Measurements from ENCODE around the gene CHN1.

CHN1 gene

DNA sequence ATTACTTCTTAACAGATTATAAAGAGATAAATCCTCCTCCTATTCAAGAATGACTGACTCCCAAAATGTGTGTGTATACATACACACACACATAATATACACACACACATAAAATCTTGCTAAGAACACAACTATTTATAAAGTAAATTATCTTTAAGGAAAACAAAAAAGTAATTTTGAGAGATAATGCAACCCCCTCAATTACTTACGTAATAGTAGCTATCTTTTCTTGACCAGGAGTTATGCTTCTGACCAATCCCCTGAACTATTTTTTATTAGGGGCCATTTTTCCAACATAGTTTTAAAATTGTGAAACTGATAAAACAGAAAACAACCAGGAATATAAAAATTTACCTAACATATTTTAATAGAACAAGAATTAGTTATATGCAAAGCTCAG, 127.9 kb downstream of the CHN1 start:
- DNase-seq (ENCODE audit: low read depth in 2 of 2, low spot score in 1 of 2), result no peak

DNA sequence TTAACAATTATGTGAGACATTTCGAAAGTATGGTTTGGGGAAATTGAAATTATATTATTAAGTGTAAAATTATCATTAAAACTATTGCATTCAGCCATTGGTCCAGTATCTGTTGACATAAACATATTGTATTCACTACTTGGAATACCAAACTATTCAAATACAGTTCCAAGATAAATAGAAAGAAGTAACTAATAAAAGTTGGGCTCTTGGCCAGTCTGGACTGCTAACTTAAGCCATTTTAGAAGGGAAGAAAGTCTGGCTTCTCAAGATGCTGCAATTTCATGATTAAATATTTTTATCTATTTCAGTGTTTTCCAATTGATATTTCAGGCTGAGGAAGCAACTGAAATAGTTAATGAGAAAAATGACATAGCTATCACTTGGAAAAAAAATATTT, 131.1 kb downstream of the CHN1 start:
- DNase-seq (ENCODE audit: low read depth in 2 of 2, low spot score in 1 of 2), result no peak

DNA sequence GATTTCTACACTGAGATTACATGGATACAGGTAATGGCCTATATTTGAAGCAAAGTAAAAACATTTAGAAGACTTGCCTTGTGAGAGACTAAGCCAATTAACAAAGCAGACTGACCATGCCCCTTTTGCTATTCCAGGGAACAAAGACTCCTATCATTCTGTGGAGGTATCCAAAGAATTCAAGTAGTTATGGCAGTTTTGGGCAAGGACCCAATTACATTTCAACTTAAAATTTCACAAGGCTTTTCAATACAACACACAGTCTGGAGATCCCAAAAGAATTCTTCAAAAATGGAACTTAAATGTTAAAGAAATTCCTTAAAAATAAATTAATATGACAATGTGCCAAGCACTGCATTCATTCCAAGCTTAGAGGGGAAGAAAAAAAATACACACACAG, 131.7 kb downstream of the CHN1 start:
- DNase-seq (ENCODE audit: low read depth in 2 of 2, low spot score in 1 of 2), result no peak

DNA sequence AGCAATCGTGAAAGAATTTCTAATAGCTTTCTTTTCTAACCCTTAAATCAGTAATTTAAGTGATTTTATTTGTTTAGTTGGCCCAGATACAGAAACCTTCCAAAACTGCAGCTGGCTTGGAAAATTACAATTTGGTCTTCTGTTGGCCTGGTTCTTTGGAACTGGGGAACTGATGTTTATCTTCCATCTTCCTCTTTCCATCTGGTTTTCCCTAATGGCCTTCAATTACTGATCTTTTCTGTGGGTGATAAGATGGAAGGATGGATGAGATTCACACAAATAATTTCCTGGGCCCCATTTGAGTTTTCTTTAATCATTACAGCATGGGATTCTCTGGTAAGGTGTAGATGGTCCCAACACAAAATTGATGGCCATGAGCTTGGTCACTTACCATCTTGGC, 134.4 kb downstream of the CHN1 start:
- DNase-seq (ENCODE audit: low read depth in 2 of 2, low spot score in 1 of 2), result no peak

DNA sequence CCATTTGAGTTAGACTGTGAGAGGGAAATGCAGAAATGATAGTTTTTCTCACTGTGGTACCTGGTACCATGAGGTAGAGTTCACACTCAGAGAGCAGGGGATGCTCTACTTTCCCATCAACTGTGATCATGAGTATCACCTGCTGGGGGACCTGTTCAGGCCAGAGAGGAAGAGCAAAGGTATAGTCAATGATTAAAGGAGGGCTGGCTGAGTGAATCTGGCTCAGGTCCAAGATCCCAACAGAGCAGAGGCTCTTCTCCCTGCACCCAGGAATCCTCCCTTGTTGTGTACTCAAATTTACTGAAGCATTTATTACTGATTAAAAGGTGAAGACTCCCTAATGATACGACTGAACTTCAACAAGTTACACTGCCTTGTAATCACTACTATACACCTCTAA, 136.3 kb downstream of the CHN1 start:
- DNase-seq (ENCODE audit: low read depth in 2 of 2, low spot score in 1 of 2), result no peak

DNA sequence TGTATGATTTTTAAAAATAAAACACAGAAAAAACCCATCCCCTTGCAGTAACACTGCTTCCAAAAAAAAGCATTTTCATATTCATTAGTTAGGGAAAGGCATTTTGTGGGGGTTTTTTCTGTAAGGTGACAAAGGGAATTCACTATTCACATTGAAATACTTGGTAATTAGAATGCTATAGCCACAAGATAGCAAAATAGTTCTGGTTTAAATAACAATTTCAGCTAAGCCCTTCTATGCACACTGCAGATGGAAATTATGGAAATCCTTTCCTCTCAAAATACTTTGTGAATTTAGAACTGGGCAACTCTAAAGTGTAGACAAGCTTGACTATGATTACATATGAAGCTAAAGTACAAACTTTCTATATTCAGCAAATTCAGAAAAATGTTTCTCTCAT, 138.8 kb downstream of the CHN1 start:
- DNase-seq (ENCODE audit: low read depth in 2 of 2, low spot score in 1 of 2), result no peak

DNA sequence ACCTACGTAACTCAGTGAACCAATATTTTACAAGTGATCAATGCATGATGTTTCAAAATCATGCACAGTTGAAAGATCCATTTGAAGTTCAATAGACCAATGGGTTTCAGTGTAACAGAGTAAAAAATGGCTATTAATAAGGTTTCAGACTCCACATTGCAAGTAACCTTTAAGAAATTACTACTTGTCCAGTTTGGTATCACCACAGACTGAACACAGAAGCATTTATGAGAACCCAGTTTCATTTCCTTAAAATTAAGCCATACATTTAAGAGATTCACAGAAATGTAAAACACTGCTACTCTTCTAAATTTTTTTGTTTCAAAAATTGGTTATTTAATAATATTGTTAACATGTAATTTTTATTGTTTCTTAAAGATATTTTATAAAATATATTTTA, 142.0 kb downstream of the CHN1 start:
- DNase-seq (ENCODE audit: low read depth in 2 of 2, low spot score in 1 of 2), result no peak

DNA sequence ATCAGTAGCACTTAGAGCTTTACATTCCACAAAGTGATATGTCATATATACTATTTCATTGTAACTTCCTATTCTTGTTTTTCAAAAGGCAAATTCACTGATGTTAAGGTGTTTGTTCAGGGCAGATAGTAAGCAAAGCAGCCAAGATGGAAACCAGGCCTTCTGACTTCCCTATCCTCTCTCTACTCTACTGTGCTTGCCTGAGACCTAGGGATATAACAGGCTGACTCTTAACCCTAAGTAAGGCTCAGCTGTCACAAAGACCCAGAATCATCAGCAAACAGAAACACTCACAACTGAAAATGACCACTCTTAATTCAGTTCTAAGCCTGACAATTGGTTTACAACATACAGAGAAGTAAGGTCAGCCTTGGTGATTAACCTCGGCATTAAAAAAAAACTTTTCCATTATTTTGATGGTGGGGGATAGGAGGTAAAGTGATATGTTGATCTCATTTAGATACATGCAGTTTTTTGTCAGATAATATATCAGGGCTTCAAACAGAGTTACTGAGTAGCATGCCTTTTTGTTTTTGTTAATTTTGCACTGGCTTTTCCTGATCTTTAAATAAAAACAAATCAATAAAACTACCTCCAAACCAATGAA, 145.5 kb downstream of the CHN1 start:
- no peak for DNase-seq (ENCODE audit: low read depth in 2 of 2, low spot score in 1 of 2)

DNA sequence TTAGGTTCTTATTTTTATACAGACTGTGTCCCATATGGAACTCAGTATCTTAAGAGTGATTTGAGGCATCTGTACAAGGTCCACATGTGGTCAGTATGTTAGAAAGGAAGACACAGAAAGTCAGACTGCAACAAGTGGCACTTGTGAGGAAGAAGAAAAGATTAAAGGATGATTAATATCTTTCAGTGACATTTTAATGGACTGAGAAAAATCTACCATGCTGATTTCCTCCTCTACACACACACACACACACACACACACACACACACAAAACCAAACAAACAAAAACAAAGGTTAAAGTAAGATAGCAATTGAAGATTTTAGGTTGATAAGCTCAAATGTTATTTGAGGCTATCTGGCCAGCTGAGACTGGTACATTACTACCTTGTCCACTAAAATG, 146.4 kb downstream of the CHN1 start:
- no peak for DNase-seq (ENCODE audit: low read depth in 2 of 2, low spot score in 1 of 2)

DNA sequence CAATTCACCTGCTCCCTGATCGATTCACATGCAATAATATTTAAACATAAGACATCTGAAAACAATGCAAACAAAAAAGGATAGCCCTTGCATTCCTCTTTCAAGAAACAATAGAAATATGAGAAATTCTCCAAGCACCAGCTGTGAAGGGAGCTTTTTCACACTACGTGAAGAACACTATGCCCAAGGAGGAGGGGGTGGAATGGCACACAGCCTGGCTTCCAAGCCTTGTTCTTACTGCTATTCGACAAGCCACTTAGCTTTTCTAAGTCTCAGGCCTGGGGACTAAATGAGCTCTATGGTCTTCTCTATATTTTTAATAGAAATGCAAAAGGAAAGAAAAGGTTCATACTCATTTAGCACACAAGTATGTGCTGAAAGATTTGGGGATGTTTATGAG, 148.7 kb downstream of the CHN1 start:
- DNase-seq (ENCODE audit: low read depth in 2 of 2, low spot score in 1 of 2), result no peak

DNA sequence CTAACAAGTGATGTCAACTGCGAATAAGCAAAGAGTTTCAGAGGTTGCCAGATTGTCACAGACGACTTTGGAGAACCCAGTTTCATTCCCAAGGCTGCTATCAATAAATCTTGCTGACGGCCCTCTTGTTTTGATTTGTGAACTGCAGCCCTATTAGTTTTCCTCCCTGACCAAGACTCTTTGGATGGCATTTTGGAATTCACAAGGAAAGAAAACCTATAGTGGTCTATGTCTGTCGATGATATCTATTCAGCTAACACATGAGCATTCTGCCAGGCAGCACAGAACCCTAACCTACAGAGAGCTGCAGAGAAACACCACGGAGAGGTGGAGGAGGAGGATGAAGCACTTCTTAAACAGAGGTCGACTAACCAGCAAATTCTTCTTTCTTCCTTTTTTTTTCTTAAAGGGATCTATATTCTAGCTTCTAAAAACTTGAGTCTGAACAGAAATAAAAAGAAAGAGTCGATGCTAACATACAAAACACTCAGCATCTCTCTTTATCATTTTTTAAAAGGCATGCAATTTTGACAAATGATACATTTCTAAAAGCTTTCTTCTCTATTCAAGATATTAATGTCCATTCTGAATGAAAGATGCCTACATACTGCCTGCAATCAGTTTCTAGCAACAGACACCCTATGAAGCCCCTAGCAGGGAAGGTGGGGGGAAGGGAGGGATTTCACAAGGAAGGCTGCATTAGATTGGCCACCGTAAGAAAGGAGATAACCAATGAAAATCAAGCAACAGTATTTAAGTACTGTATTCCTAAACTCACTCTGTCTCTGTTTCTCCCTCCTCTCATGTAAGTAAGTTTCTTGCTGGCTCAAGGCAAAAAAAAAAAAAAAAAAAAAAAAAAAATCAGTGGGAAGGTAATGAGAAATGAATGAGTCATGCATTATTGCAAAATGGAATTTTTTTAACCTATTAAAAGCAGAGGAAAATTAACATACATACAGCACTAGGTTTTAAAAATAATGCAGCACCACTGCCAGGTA, 157.9 kb downstream of the CHN1 start:
- DNase-seq (ENCODE audit: low read depth in 2 of 2, low spot score in 1 of 2), result no peak

DNA sequence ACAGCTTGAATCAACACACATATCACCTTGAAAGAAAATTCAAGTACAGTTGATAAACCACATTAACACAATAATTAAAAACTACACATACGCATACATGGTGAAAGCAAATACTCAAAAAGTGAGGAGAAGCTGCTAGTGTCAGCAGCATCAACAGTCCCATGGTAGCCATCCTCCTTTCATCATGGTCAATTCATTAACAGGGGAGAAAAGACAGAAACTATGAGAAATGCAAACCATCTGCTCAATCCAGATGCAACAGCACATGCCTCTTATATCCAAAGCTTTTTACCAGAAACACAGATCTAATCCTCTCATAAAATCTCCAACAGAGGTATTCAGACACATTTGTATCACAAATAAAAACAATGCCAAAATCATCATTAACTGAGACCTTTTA, 159.0 kb downstream of the CHN1 start:
- no peak for DNase-seq (ENCODE audit: low read depth in 2 of 2, low spot score in 1 of 2)

DNA sequence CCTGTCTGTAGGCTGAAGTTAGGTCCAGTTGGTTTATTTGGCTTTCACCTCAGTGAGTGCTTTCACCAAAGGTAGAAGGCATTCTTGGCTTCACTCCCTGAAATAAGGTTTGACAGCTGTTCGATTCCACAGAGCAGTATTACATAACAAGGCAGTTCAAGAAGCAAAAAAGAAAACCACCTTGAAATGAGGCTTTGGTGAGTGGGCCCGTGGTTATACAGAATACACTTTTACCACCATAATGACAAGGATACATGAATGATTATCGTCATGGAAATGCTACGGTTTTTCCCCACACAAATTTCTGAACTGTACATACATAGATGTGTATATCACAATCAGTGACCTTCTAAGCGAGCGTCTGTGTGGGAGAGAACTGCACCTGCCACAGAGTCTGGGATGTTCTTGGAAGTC, 160.9 kb downstream of the CHN1 start:
- no peak for DNase-seq (ENCODE audit: low read depth in 2 of 2, low spot score in 1 of 2)

DNA sequence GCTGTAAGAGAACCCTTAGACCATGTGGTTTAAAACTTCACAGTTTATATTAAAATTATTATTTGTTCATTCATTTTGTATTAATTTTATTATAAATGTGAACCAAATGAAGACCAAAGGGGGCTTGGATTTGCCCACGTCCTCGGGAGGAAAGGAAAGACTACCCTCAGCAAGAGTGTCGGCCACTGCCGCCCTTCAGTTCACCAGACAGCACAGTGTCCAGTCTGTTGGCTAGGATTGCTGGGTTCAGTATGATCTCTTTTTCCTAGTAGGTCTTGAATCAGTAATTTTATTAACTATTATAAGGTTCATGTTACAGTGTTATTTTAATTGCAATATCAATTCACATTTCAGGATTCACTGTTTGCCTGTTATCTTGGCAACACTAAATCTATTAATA, 162.7 kb downstream of the CHN1 start:
- DNase-seq (ENCODE audit: low read depth in 2 of 2, low spot score in 1 of 2), result no peak

DNA sequence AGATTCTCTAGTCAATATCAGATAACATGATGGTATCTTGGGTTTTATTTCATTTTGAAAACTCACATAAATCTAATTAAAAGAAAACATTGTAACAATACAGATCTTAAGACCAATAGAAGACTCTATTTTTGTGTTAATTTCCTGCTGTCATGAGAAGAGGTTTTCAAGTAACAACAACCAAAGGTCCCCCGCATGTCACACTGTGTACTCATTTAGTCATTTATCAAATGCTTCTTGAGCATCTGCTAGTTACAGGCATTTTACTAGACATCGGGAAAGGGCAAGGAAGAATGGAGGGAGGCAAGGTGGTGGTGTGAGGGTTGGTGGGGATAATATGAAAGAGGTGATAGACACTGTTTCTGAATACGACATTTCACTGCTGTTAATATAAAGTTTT, 163.2 kb downstream of the CHN1 start:
- DNase-seq (ENCODE audit: low read depth in 2 of 2, low spot score in 1 of 2), result no peak

DNA sequence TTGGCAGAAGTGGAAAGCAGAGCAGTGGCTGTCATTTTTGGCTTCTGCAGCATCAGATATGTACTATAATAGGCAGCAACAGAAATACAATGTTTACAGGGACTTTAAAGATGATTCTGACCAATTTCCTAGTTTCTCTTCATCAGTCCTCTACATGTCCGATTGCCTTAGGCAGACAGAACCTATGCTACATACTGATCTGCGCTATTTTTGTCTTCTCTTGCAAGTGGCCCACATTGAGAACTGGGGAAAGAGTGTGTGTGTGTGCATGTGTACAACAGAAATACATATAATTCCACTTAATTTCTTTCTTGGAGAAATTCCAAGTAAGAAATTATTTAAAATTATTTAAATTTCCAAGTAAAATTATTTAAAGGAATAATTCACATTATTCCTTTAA, 163.8 kb downstream of the CHN1 start:
- no peak for DNase-seq (ENCODE audit: low read depth in 2 of 2, low spot score in 1 of 2)

DNA sequence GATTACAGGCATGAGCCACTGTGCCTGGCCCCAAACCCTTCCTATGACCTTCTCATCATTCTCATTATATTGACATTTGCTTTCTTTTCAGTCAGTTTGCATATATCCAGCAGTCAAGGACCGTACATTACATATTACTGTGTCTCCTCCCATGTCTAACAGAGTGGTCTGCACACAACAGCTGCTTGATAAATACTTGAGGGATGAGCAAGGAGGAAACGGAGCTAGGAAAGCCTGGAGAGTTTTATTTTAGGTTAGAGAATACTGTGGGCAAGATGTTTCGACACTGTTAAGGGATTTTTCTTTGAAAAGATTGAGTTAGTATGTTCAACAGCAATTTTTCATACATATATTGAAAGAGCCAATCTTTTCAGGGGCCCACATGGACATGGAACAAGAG, 164.7 kb downstream of the CHN1 start:
- no peak for DNase-seq (ENCODE audit: low read depth in 2 of 2, low spot score in 1 of 2)

DNA sequence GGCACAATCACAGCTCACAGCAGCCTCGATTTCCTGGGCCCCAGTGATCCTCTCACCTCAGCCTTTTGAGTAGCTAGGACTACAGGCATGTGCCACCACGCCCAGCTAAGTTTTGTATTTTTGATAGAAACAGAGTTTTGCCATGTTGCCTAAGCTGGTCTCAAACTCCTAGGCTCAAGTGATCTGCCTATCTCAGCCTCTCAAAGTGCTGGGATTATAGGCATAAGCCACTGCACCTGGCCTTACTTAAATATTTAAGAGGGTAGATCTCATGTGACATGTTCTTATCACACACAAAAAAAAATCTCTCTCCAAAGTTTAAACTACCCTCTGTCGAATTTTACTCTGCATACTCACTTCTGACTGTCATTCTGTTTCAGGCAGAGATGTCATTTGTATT, 165.5 kb downstream of the CHN1 start:
- DNase-seq (ENCODE audit: low read depth in 2 of 2, low spot score in 1 of 2), result no peak

DNA sequence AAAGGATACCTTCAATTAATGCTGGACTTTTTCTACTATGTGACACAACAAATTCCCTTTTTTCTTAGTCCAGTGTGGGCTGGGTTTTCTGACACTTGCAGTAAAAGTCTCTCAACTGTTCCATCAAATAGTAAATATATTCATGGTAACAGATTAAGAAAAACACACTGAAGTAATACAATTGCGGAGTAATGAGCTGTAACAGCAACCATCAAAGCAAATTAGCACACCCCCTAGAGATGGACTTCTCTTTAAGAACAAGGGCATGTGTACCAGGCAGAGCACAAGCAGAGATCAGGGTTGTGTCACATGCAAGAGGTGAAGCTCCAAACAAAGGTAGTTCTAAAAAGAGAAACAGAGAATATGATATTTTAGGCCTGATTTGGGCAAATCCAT, 168.2 kb downstream of the CHN1 start:
- no peak for DNase-seq (ENCODE audit: low read depth in 2 of 2, low spot score in 1 of 2)

DNA sequence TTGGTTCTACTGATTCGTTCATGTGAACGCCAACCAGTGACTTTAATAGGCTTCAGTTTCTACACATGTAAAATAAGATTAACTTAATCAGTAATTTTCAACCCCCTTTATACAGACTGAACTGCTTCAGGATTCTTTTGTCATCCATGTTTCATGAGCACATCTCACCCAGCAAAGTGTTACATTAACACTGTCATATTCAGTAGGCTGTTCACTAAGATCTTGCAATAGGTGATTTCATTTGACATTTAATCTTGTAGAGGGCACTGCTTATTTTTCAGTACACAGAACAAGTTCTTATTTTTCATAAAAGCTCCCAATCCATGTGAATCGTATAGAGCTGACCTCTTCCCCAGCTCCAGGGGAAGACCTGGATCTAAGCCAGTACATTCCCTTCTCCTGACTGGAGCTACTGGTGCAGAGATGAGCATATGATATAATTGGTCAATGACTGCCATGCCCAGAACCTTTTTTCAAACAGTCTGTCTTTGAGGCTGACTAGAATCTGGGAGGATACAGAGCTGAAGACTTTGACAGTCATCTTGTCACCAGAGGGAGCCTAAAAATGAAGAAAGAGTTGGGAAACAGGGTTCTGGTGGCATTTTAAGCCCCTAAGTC, 168.7 kb downstream of the CHN1 start:
- no peak for DNase-seq (ENCODE audit: low read depth in 2 of 2, low spot score in 1 of 2)

DNA sequence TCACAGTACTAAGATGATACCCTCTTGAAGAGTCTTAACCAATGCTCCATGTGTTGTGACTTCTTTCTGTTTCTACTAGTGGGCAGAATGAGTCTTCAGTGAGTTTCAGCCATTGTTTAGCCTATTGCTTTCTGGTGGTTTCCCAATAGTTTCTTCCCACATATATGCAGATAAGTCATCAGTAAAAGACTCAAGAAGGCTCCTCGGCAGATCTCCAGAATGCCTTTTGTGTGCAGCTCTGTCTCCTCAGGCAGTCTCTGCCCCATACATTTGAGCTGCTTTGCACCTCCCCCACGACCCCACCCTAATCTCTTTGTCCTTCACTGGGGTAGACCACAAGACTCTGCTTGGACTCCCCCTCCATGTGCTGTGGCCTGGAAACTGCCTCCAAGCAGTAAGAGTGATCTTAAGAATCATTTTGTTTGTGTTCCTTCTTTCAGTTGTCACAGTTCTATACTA, 169.4 kb downstream of the CHN1 start:
- DNase-seq (ENCODE audit: low read depth in 2 of 2, low spot score in 1 of 2), result no peak

DNA sequence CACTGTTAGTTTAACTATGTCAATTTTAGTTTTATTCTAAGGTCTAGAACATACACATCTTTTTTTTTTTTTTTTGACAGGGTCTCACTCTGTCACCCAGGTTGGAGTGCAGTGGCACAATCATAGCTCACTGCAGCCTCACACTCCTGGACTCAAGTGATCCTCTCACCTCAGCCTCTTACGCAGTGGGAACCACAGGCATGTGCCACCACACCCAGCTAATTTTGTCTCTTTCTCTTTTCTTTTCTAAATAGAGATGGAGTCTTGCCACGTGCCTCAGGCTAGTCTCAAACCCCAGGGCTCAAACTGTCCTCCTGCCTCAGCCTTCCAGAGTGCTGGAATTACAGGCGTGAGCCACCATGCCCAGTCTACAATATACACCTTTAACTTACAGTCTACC, 171.4 kb downstream of the CHN1 start:
- no peak for DNase-seq (ENCODE audit: low read depth in 2 of 2, low spot score in 1 of 2)

Data from stimulated activated CD8-positive, alpha-beta memory T cell treated with anti-CD3 and anti-CD28 coated beads, Interleukin-4, amount 100 ng/mL, for 4 hours (primary cell).